Upper lobe of left lung (tissue), 4 donors: Measurements from ENCODE around the gene AFTPH.

Source experiments
- EP300 ChIP-seq, 4 donors: sonication (generic); formaldehyde crosslinking; IDR thresholded peaks; one replicate each; pipeline ENCODE4 v1.5.1; 2017; ENCODE audit warnings: antibody characterized with exemption in 4 of 4, control low read depth in 2 of 4
- POLR2A ChIP-seq, 4 donors: fragments of 450-650 bp; IDR thresholded peaks; one replicate each; pipeline ENCODE4 v1.5.1; 2016 to 2017; ENCODE audit warnings: antibody characterized with exemption in 4 of 4, mild to moderate bottlenecking in 2 of 4
- POLR2AphosphoS5 ChIP-seq, 2 donors: sonication (generic); formaldehyde crosslinking; IDR thresholded peaks; one replicate each; pipeline ENCODE4 v1.5.1; 2017; ENCODE audit warnings: antibody characterized with exemption in 2 of 2
- TF ChIP-seq, protein P1 (sequence below), 6 experiments: fragments of 450-650 bp in 4 of 6; fragments of 200-600 bp in 2 of 6; sonication (generic) in 2 of 6; IDR thresholded peaks; one replicate each; pipeline ENCODE4 v1.5.1; 2016 to 2019; ENCODE audit warnings: antibody characterized with exemption in 6 of 6

DNA sequence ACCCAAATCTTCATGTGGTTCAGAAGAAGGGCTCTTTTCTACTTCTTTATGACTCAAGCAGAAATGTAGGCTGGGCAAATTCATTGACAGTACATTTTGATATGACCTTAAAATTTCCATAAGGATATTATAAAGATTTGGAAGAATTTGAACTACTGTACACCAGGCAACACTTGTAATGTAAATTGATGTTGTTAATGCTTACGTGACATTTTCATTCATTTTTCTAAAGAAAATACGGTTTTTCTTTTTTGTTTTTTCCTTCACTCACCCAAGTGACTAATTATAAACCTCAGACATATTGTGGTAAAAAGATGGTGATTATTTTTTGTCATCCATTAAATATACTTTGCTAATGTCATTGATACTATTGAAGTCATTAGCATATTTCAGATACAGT lies 17.4 kb downstream of the AFTPH start:
- TF ChIP-seq, protein P1, sequence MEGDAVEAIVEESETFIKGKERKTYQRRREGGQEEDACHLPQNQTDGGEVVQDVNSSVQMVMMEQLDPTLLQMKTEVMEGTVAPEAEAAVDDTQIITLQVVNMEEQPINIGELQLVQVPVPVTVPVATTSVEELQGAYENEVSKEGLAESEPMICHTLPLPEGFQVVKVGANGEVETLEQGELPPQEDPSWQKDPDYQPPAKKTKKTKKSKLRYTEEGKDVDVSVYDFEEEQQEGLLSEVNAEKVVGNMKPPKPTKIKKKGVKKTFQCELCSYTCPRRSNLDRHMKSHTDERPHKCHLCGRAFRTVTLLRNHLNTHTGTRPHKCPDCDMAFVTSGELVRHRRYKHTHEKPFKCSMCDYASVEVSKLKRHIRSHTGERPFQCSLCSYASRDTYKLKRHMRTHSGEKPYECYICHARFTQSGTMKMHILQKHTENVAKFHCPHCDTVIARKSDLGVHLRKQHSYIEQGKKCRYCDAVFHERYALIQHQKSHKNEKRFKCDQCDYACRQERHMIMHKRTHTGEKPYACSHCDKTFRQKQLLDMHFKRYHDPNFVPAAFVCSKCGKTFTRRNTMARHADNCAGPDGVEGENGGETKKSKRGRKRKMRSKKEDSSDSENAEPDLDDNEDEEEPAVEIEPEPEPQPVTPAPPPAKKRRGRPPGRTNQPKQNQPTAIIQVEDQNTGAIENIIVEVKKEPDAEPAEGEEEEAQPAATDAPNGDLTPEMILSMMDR (IDR thresholded peaks at IDR 0.05) = no peak
- TF ChIP-seq POLR2AphosphoS5 (IDR thresholded peaks at IDR 0.05) (no peak), EP300 (IDR thresholded peaks at IDR 0.05) (no peak), POLR2A (IDR thresholded peaks at IDR 0.05) (no peak)
